H9 (cell line): Measurements from ENCODE around the gene ST6GALNAC2. TPM values are rescaled to one million over a fixed set of nuclear protein-coding genes. Genes with fewer than 3 reads are reported as not detected.

ENCODE experiments used
- DNase-seq: peaks from one replicate; pipeline ENCODE4 v3.0.0-alpha.2; 2017
- H2AFZ ChIP-seq: one replicate; pipeline ENCODE4 v1.6.1; 2013; ENCODE audit warnings: mild to moderate bottlenecking, low read length, control low read depth, moderate library complexity
- H2AK5ac ChIP-seq: 2 replicates; pipeline ENCODE4 v1.6.1; 2013; ENCODE audit warnings: low read length, control low read depth, mixed read lengths; ENCODE audit not compliant: insufficient read length
- H2BK120ac ChIP-seq: one replicate; pipeline ENCODE4 v1.6.1; 2013; ENCODE audit warnings: low read depth, mild to moderate bottlenecking, low read length, control low read depth, inconsistent platforms; ENCODE audit not compliant: poor library complexity, severe bottlenecking
- H2BK12ac ChIP-seq: 2 replicates; pipeline ENCODE4 v1.6.1; 2013; ENCODE audit warnings: low read length, control low read depth, mixed read lengths, low read depth; ENCODE audit not compliant: insufficient read length
- H2BK15ac ChIP-seq: 2 replicates; pipeline ENCODE4 v1.6.1; 2013; ENCODE audit warnings: low read depth, low read length, control low read depth
- H2BK20ac ChIP-seq: one replicate; pipeline ENCODE4 v1.6.1; 2013; ENCODE audit warnings: low read depth, mild to moderate bottlenecking, low read length, control low read depth, inconsistent platforms; ENCODE audit not compliant: poor library complexity, severe bottlenecking
- H2BK5ac ChIP-seq: 2 replicates; pipeline ENCODE4 v1.6.1; 2013; ENCODE audit warnings: low read length, control low read depth, mixed read lengths; ENCODE audit not compliant: insufficient read length
- H3K14ac ChIP-seq: 2 replicates; pipeline ENCODE4 v1.6.1; 2013; ENCODE audit warnings: low read length, control low read depth; ENCODE audit not compliant: insufficient read depth
- H3K18ac ChIP-seq: 2 replicates; pipeline ENCODE4 v1.6.1; 2013; ENCODE audit warnings: low read depth, mild to moderate bottlenecking, mixed read lengths, low read length, control low read depth; ENCODE audit not compliant: insufficient read length
- H3K23ac ChIP-seq: 2 replicates; pipeline ENCODE4 v1.6.1; 2013; ENCODE audit warnings: low read length, control low read depth, mixed read lengths, low read depth; ENCODE audit not compliant: insufficient read length
- H3K23me2 ChIP-seq: 2 replicates; pipeline ENCODE4 v1.6.1; 2013; ENCODE audit warnings: low read depth, mild to moderate bottlenecking, mixed read lengths, low read length, control low read depth; ENCODE audit not compliant: insufficient read length, poor library complexity, severe bottlenecking
- H3K27ac ChIP-seq: 2 replicates; pipeline ENCODE4 v1.5.1; 2013; ENCODE audit warnings: low read length, control low read depth, mixed read lengths, low read depth; ENCODE audit not compliant: insufficient read length
- H3K27me3 ChIP-seq: 2 replicates; pipeline ENCODE4 v1.6.1; 2013; ENCODE audit warnings: low read length, control low read depth, inconsistent platforms; ENCODE audit not compliant: insufficient read depth
- H3K4ac ChIP-seq: 2 replicates; pipeline ENCODE4 v1.6.1; 2013; ENCODE audit warnings: low read depth, mild to moderate bottlenecking, control low read depth, inconsistent platforms, low read length, moderate library complexity
- H3K4me1 ChIP-seq: 2 replicates; pipeline ENCODE4 v1.6.1; 2013; ENCODE audit warnings: low read length, control low read depth, inconsistent platforms; ENCODE audit not compliant: insufficient read depth
- H3K4me2 ChIP-seq: 2 replicates; pipeline ENCODE4 v1.6.1; 2013; ENCODE audit warnings: low read length, control low read depth, mixed read lengths; ENCODE audit not compliant: insufficient read length, insufficient read depth
- H3K56ac ChIP-seq: 2 replicates; pipeline ENCODE4 v1.6.1; 2013; ENCODE audit warnings: low read depth, mild to moderate bottlenecking, mixed read lengths, low read length, control low read depth; ENCODE audit not compliant: insufficient read length
- H3K79me1 ChIP-seq: 2 replicates; pipeline ENCODE4 v1.6.1; 2013; ENCODE audit warnings: low read depth, mild to moderate bottlenecking, moderate library complexity, low read length, control low read depth, inconsistent platforms; ENCODE audit not compliant: insufficient read depth, poor library complexity, severe bottlenecking
- H3K79me2 ChIP-seq: 2 replicates; pipeline ENCODE4 v1.6.1; 2013; ENCODE audit warnings: low read length, control low read depth, inconsistent platforms; ENCODE audit not compliant: insufficient read depth
- H3K9ac ChIP-seq: 2 replicates; pipeline ENCODE4 v1.6.1; 2013; ENCODE audit warnings: low read length, control low read depth, mixed read lengths; ENCODE audit not compliant: insufficient read length; ENCODE audit errors: extremely low read depth
- H3K9me3 ChIP-seq: one replicate; pipeline ENCODE4 v1.6.1; 2013; ENCODE audit warnings: low read depth, low read length, inconsistent platforms; ENCODE audit not compliant: control insufficient read depth
- H3T11ph ChIP-seq: one replicate; pipeline ENCODE4 v1.6.1; 2013; ENCODE audit warnings: mild to moderate bottlenecking, low read length, control low read depth, inconsistent platforms
- H4K20me1 ChIP-seq: one replicate; pipeline ENCODE4 v1.6.1; 2013; ENCODE audit not compliant: control insufficient read depth, insufficient read length, insufficient read depth
- H4K5ac ChIP-seq: 2 replicates; pipeline ENCODE4 v1.6.1; 2013; ENCODE audit warnings: low read depth, mild to moderate bottlenecking, mixed read lengths, low read length, control low read depth; ENCODE audit not compliant: insufficient read length
- H4K8ac ChIP-seq: replicated peaks from 2 replicates; pipeline ENCODE4 v1.6.1; 2013; ENCODE audit warnings: low read length, control low read depth, mixed read lengths, low read depth; ENCODE audit not compliant: insufficient read length
- H4K91ac ChIP-seq: 2 replicates; pipeline ENCODE4 v1.6.1; 2013; ENCODE audit warnings: low read depth, mild to moderate bottlenecking, moderate library complexity, mixed read lengths, low read length, control low read depth; ENCODE audit not compliant: insufficient read length
- H3K27ac Mint-ChIP-seq, 3 experiments: 2 replicates in 2 of 3; 3 replicates in 1 of 3; pipeline ENCODE4 v1.8.0; 2020 to 2021; ENCODE audit warnings: mixed read lengths in 3 of 3, mild to moderate bottlenecking in 1 of 3, moderate library complexity in 1 of 3
- H3K27me3 Mint-ChIP-seq: 2 replicates; pipeline ENCODE4 v1.8.0; 2021; ENCODE audit warnings: low read depth, mild to moderate bottlenecking, moderate library complexity, mixed read lengths
- H3K36me3 Mint-ChIP-seq, 3 experiments: 2 replicates in 2 of 3; 3 replicates in 1 of 3; pipeline ENCODE4 v1.8.0; 2020 to 2021; ENCODE audit warnings: low read depth in 3 of 3, mixed read lengths in 3 of 3; ENCODE audit not compliant: insufficient read depth in 1 of 3
- H3K4me1 Mint-ChIP-seq, 2 experiments: 2 replicates each; pipeline ENCODE4 v1.8.0; 2020; ENCODE audit warnings: mixed read lengths in 2 of 2
- H3K4me3 Mint-ChIP-seq, 2 experiments: 2 replicates in 1 of 2; 3 replicates in 1 of 2; pipeline ENCODE4 v1.8.0; 2020 to 2021; ENCODE audit warnings: mild to moderate bottlenecking in 2 of 2, mixed read lengths in 2 of 2, moderate library complexity in 1 of 2
- H3K9me3 Mint-ChIP-seq, 2 experiments: 2 replicates in 1 of 2; 3 replicates in 1 of 2; pipeline ENCODE4 v1.8.0; 2020; ENCODE audit warnings: mild to moderate bottlenecking in 2 of 2, mixed read lengths in 2 of 2, moderate library complexity in 1 of 2
- CTCF ChIP-seq: fragments of 200-600 bp; sonication (generic); conservative IDR thresholded peaks from 3 replicates; pipeline ENCODE4 v1.8.0; 2021; ENCODE audit warnings: antibody characterized with exemption, mild to moderate bottlenecking
- WGBS: extraction: QIAGEN DNeasy Blood & Tissue Kit; methylation state at CpG from one replicate; pipeline ENCODE4 v1.1.7; 2013; ENCODE audit warnings: missing lambda C conversion rate, low lambda C conversion rate, mixed read lengths; ENCODE audit not compliant: insufficient read length; ENCODE audit errors: extremely low coverage; 5-methylcytosine and 5-hydroxymethylcytosine counted together
- total RNA-seq: library from RNA; stranded (reverse); gene quantifications from 2 replicates; pipeline ENCODE4 v1.2.1, GENCODE V29; 2021

Gene ST6GALNAC2
- total RNA-seq, 1 experiment from 2014 or later: 0.46 TPM

DNA sequence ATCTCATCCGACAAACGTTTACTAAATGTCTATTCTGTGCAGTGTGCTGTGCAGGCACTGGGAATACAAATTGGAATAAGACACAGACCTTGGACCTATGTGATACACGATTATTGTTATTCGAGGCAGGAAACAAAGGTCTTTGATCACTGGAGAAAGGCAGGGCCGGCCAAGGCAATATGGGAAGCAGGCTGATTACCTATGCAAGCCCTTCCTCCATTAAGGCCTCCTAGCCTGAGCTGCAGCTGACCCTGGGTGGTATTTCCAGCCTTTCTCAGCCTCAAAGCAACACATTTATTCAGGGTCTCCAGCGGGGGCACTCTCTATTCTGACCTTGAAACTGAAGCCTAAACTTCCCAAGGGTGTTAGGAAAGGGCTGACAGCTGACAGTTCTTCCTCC is 44.5 kb upstream of the ST6GALNAC2 start:
- Histone ChIP-seq H3K27me3 (no peaks in the 10 kb centered on the region), H2BK12ac (no peak overlapping the region), H2AK5ac (no peak overlapping the region), H3K4ac (no peak overlapping the region), H3K18ac (no peak overlapping the region), H3K56ac (no peak overlapping the region), H4K8ac (no peak overlapping the region), H3K23me2 (no peaks in the 10 kb centered on the region), H3K9me3 (no peaks in the 10 kb centered on the region), H3K23ac (no peak overlapping the region), H3K4me1 (peaks cover 2% of the 10 kb centered on the region; the same call in 1 of the 2 replicates), H3K79me2 (no peaks in the 10 kb centered on the region), H2BK20ac (no peak overlapping the region), H3K4me2 (no peak overlapping the region), H3K14ac (no peak overlapping the region), H3K27ac (no peak overlapping the region), H2BK15ac (no peak overlapping the region), H4K91ac (no peak overlapping the region), H3K79me1 (no peaks in the 10 kb centered on the region), H2AFZ (no peak overlapping the region), H4K20me1 (no peaks in the 10 kb centered on the region), H4K5ac (no peak overlapping the region), H3K9ac (no peak overlapping the region), H2BK120ac (no peak overlapping the region), H3T11ph (no peak overlapping the region), H2BK5ac (no peak overlapping the region)
- H3K4me3 Mint-ChIP-seq: no peak overlapping the region
- peak; percentile 57 for DNase-seq
- no peak overlapping the region; a peak in 2 of 7 replicates for H3K27ac Mint-ChIP-seq
- H3K9me3 Mint-ChIP-seq: no peaks in the 10 kb centered on the region
- peaks cover 27 to 32% of the 10 kb centered on the region in 2 experiments for H3K4me1 Mint-ChIP-seq
- no CpG with 5 or more reads among the region's 6 CpGs for WGBS
- H3K27me3 Mint-ChIP-seq: peaks cover 2% of the 10 kb centered on the region
- no peaks in the 10 kb centered on the region for H3K36me3 Mint-ChIP-seq
- TF ChIP-seq CTCF: no peak
